Mononuclear cell (primary cell): ENCODE measurements around the gene ZNF17. TPM values are rescaled to one million over a fixed set of nuclear protein-coding genes. Genes with fewer than 3 reads are reported as not detected.

ENCODE experiments used
- H3K27me3 ChIP-seq: 2 replicates; pipeline ENCODE4 v1.6.0; 2011; ENCODE audit warnings: low read length, control low read depth; ENCODE audit not compliant: insufficient read depth
- H3K4me1 ChIP-seq: 2 replicates; pipeline ENCODE4 v1.5.1; 2011; ENCODE audit warnings: mild to moderate bottlenecking, low read length, control low read depth; ENCODE audit not compliant: insufficient read depth
- H3K4me3 ChIP-seq: 2 replicates; pipeline ENCODE4 v1.5.1; 2011; ENCODE audit warnings: mild to moderate bottlenecking, low read length, moderate library complexity
- H3K9me3 ChIP-seq: 2 replicates; pipeline ENCODE4 v1.5.1; 2011; ENCODE audit warnings: low read depth, mild to moderate bottlenecking, control low read depth, low read length
- total RNA-seq: library from RNA; depleted of rRNA; stranded (reverse); fragments of >200 nt; gene quantifications from one replicate; pipeline ENCODE4 v1.2.3, GENCODE V29; 2012

The ZNF17 gene
- total RNA-seq, 1 donor = 8.1 TPM

DNA sequence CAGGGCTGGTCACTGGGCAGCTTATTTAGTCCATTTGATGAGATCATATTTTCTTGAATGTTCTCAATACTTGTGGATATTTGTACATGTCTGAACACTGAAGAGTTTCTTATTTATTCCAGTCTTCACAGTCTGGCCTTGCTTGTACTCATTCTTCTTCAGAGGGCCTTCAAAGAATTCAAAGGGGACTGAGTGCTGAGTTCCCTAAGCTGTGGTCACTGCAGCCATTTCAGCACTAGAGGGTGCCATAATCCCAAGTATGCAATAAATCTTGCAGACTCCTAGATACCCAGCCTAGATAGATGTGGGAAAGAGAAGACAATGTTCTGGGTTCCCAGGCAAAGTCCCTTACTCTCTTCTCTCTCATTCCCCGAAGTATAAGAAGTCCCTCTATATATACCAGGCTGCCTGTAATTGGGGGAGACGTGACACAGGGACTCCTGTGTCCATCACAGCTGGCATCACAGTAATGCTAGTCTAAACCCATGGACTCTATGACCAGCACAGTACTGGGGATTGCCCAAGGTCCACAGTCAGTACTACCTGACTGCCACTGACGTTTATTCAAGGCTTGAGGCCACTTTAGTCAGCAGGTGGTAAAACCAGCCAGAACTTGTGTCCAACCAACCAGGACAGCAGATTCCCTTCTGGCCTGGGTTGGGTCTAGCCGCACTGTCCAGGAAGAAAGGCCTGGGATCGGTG, 54.9 kb downstream of the ZNF17 start:
- no peaks in the 10 kb centered on the region for H3K27me3 ChIP-seq
- peaks cover 71% of the 10 kb centered on the region for H3K9me3 ChIP-seq
- no peak overlapping the region for H3K4me3 ChIP-seq
- no peaks in the 10 kb centered on the region for H3K4me1 ChIP-seq

DNA sequence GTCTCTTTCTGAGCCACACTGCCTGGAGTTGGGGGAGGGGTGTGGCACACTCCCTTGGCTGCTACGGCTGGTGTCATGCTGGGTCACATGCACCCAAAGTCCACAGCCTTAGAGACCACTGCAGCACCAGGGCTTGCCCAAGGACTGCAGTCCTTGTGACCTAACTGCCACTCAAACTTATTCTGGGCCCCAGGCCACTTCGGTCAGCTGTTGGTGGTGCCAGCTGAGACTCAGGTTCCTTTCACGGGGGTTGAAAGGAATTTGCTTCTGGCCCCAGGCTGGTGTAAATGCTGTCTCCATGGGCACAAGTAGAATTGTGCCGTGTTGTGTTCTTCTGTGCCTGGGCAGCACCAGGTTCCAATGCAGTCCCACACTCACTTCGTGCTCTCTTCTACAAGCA, 55.5 kb downstream of the ZNF17 start:
- peaks cover 71% of the 10 kb centered on the region for H3K9me3 ChIP-seq
- H3K4me1 ChIP-seq = no peaks in the 10 kb centered on the region
- H3K27me3 ChIP-seq = no peaks in the 10 kb centered on the region
- H3K4me3 ChIP-seq = no peak overlapping the region

Other genes with a start within 250 kb of the ZNF17 start
- gene DUXA, start 243.7 kb upstream of the ZNF17 start, total RNA-seq = not detected
- 37.5 TPM for gene ZNF264, start 219.7 kb upstream of the ZNF17 start, total RNA-seq
- gene AURKC, start 180.1 kb upstream of the ZNF17 start, total RNA-seq = 0.31 TPM
- 78.5 TPM for gene ZNF805, start 170.5 kb upstream of the ZNF17 start, total RNA-seq
- 90.5 TPM for gene ZNF460, start 130.7 kb upstream of the ZNF17 start, total RNA-seq
- gene ZNF543, start 90.7 kb upstream of the ZNF17 start, total RNA-seq = 5.6 TPM
- gene ZNF304, start 59.9 kb upstream of the ZNF17 start, total RNA-seq = 4.5 TPM
- gene TRAPPC2B, start 47.6 kb upstream of the ZNF17 start, total RNA-seq = 10.9 TPM
- 1.0 TPM for gene ZNF547, start 47.6 kb upstream of the ZNF17 start, total RNA-seq
- gene ZNF548, start 21.3 kb upstream of the ZNF17 start, total RNA-seq = 46.3 TPM
- 5.0 TPM for gene ZNF749, start 24.2 kb downstream of the ZNF17 start, total RNA-seq
- gene VN1R1, start 46.0 kb downstream of the ZNF17 start, total RNA-seq = 0.21 TPM
- gene ZNF772, start 66.4 kb downstream of the ZNF17 start, total RNA-seq = 2.6 TPM
- 7.6 TPM for gene ZNF419, start 76.6 kb downstream of the ZNF17 start, total RNA-seq
- 11.3 TPM for gene ZNF773, start 88.8 kb downstream of the ZNF17 start, total RNA-seq
- 8.1 TPM for gene ZNF549, start 116.2 kb downstream of the ZNF17 start, total RNA-seq
- gene ZNF550, start 148.7 kb downstream of the ZNF17 start, total RNA-seq = 13.5 TPM
- 5.7 TPM for gene ZNF416, start 167.8 kb downstream of the ZNF17 start, total RNA-seq
- 8.4 TPM for gene ZIK1, start 173.0 kb downstream of the ZNF17 start, total RNA-seq
- gene ZNF530, start 188.7 kb downstream of the ZNF17 start, total RNA-seq = 2.1 TPM
- 36.8 TPM for gene ZNF134, start 203.1 kb downstream of the ZNF17 start, total RNA-seq
- 31.1 TPM for gene ZNF211, start 222.0 kb downstream of the ZNF17 start, total RNA-seq